ENCODE data around the gene TANC1. TPM values are rescaled to one million over a fixed set of nuclear protein-coding genes. Genes with fewer than 3 reads are reported as not detected.

The TANC1 gene
- total RNA-seq, 1 experiment from 2014 or later = 21.1 TPM

- peaks cover 14% of the 10 kb centered on the region for H3K36me3 Mint-ChIP-seq (ENCODE audit: insufficient read depth, unreplicated experiment)
- BruUV-seq (replicated peaks) = no TSS peak
- TF ChIP-seq, protein P1, sequence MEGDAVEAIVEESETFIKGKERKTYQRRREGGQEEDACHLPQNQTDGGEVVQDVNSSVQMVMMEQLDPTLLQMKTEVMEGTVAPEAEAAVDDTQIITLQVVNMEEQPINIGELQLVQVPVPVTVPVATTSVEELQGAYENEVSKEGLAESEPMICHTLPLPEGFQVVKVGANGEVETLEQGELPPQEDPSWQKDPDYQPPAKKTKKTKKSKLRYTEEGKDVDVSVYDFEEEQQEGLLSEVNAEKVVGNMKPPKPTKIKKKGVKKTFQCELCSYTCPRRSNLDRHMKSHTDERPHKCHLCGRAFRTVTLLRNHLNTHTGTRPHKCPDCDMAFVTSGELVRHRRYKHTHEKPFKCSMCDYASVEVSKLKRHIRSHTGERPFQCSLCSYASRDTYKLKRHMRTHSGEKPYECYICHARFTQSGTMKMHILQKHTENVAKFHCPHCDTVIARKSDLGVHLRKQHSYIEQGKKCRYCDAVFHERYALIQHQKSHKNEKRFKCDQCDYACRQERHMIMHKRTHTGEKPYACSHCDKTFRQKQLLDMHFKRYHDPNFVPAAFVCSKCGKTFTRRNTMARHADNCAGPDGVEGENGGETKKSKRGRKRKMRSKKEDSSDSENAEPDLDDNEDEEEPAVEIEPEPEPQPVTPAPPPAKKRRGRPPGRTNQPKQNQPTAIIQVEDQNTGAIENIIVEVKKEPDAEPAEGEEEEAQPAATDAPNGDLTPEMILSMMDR (IDR thresholded peaks at IDR 0.05; ENCODE audit: insufficient read depth in 1 of 2, low read depth in 1 of 2, low read length in 1 of 2, severe bottlenecking in 1 of 2, unreplicated experiment in 1 of 2) = no peak
- no peak overlapping the region for H3K4me3 Mint-ChIP-seq (ENCODE audit: unreplicated experiment)
- H3K9me3 Mint-ChIP-seq (ENCODE audit: unreplicated experiment) = no peaks in the 10 kb centered on the region
- Histone ChIP-seq H3K36me3 (ENCODE audit: control insufficient read depth, insufficient read depth, low read length) (0 out of 2 replicates have a peak, but pooled peaks cover 1% of the 10 kb centered on the region), H3K4me3 (ENCODE audit: low read depth, low read length) (no peak overlapping the region), H3K9me3 (no peaks in the 10 kb centered on the region), H3K4me1 (peaks cover 5% of the 10 kb centered on the region), H3K27me3 (replicated peaks; ENCODE audit: control insufficient read depth, insufficient read depth, low read length) (no peaks in the 10 kb centered on the region)
- ChIA-PET CTCF (no interaction called here), POLR2A (no interaction called here)
- no peaks in the 10 kb centered on the region for H3K27me3 Mint-ChIP-seq (ENCODE audit: insufficient read depth, unreplicated experiment)
- no peak for DNase-seq
- intact Hi-C loops (cut with micrococcal nuclease; ENCODE audit: unreplicated experiment) = no loop called here
- H3K27ac Mint-ChIP-seq (ENCODE audit: unreplicated experiment) = no peak overlapping the region
- H3K4me1 Mint-ChIP-seq (ENCODE audit: low read depth, unreplicated experiment) = peaks cover 11% of the 10 kb centered on the region
Observed at GRCh38 chr2:159086826-159087225, 118.4 kb downstream of the TANC1 start.

DNA sequence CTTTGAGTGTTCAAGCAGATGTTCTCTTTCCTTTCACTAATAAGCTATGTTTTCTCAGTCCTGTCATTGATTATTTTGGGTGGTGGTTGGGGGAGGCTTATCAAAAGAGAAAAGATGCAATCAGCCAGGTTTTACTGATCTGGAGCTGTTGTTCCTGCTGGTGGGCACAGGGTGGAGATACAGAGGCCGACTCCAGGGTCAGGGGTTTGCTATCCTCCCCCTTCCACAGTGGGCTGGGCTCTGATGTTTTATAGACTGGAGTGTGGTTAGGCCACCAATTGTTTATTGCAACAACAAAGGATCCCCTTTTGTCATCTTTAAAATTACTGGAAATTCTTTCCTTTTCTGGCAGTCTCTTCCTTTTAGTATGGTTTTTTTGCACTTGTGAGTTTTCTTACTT, 120.5 kb downstream of the TANC1 start:
- BruUV-seq (replicated peaks) = no TSS peak
- ChIA-PET CTCF (no interaction called here), POLR2A (no interaction called here)
- Histone ChIP-seq H3K4me1 (peaks cover 7% of the 10 kb centered on the region; the same call in 1 of the 2 replicates), H3K4me3 (ENCODE audit: low read depth, low read length) (no peak overlapping the region), H3K36me3 (ENCODE audit: control insufficient read depth, insufficient read depth, low read length) (0 out of 2 replicates have a peak, but pooled peaks cover 1% of the 10 kb centered on the region), H3K27me3 (replicated peaks; ENCODE audit: control insufficient read depth, insufficient read depth, low read length) (no peaks in the 10 kb centered on the region), H3K9me3 (no peaks in the 10 kb centered on the region)
- Mint-ChIP-seq H3K4me3 (ENCODE audit: unreplicated experiment) (no peak overlapping the region), H3K27me3 (ENCODE audit: insufficient read depth, unreplicated experiment) (no peaks in the 10 kb centered on the region), H3K4me1 (ENCODE audit: low read depth, unreplicated experiment) (peaks cover 23% of the 10 kb centered on the region), H3K9me3 (ENCODE audit: unreplicated experiment) (no peaks in the 10 kb centered on the region), H3K36me3 (ENCODE audit: insufficient read depth, unreplicated experiment) (peaks cover 14% of the 10 kb centered on the region), H3K27ac (ENCODE audit: unreplicated experiment) (no peak overlapping the region)
- intact Hi-C loops (cut with micrococcal nuclease; ENCODE audit: unreplicated experiment) = loop anchor here (1.0 kb wide), 1 partner anchor 29 kb away; no protein-coding TSS in a partner anchor
- no peak for DNase-seq
- TF ChIP-seq, protein P1 (IDR thresholded peaks at IDR 0.05; ENCODE audit: insufficient read depth in 1 of 2, low read depth in 1 of 2, low read length in 1 of 2, severe bottlenecking in 1 of 2, unreplicated experiment in 1 of 2) = no peak

- TF ChIP-seq, protein P1 (IDR thresholded peaks at IDR 0.05; ENCODE audit: insufficient read depth in 1 of 2, low read depth in 1 of 2, low read length in 1 of 2, severe bottlenecking in 1 of 2, unreplicated experiment in 1 of 2) = no peak
- no peak for DNase-seq
- H3K27me3 Mint-ChIP-seq (ENCODE audit: insufficient read depth, unreplicated experiment) = no peaks in the 10 kb centered on the region
- Histone ChIP-seq H3K27me3 (replicated peaks; ENCODE audit: control insufficient read depth, insufficient read depth, low read length) (no peaks in the 10 kb centered on the region), H3K9me3 (no peaks in the 10 kb centered on the region), H3K36me3 (ENCODE audit: control insufficient read depth, insufficient read depth, low read length) (0 out of 2 replicates have a peak, but pooled peaks cover 1% of the 10 kb centered on the region), H3K4me1 (peaks cover 7% of the 10 kb centered on the region; the same call in 1 of the 2 replicates), H3K4me3 (ENCODE audit: low read depth, low read length) (no peak overlapping the region)
- BruUV-seq (replicated peaks) = no TSS peak
- peaks cover 22% of the 10 kb centered on the region for H3K4me1 Mint-ChIP-seq (ENCODE audit: low read depth, unreplicated experiment)
- peaks cover 21% of the 10 kb centered on the region for H3K36me3 Mint-ChIP-seq (ENCODE audit: insufficient read depth, unreplicated experiment)
- peak overlapping the region; percentile 10 for H3K27ac Mint-ChIP-seq (ENCODE audit: unreplicated experiment)
- intact Hi-C loops (cut with micrococcal nuclease; ENCODE audit: unreplicated experiment) = loop anchor here (1.0 kb wide), 1 partner anchor 29 kb away; no protein-coding TSS in a partner anchor
- CTCF ChIA-PET = no interaction called here
- POLR2A ChIA-PET = no interaction called here
- no peak overlapping the region for H3K4me3 Mint-ChIP-seq (ENCODE audit: unreplicated experiment)
- H3K9me3 Mint-ChIP-seq (ENCODE audit: unreplicated experiment) = no peaks in the 10 kb centered on the region
Observed at GRCh38 chr2:159089543-159089942, 121.1 kb downstream of the TANC1 start.

Data from Caco-2 (cell line).